H9 (cell line): ENCODE data around the gene MME. TPM values are rescaled to one million over a fixed set of nuclear protein-coding genes. Genes with fewer than 3 reads are reported as not detected.

Experiments
- DNase-seq: peaks from one replicate; pipeline ENCODE4 v3.0.0-alpha.2; 2017
- H2AFZ ChIP-seq: one replicate; pipeline ENCODE4 v1.6.1; 2013; ENCODE audit warnings: mild to moderate bottlenecking, low read length, control low read depth, moderate library complexity
- H2AK5ac ChIP-seq: 2 replicates; pipeline ENCODE4 v1.6.1; 2013; ENCODE audit warnings: low read length, control low read depth, mixed read lengths; ENCODE audit not compliant: insufficient read length
- H2BK120ac ChIP-seq: one replicate; pipeline ENCODE4 v1.6.1; 2013; ENCODE audit warnings: low read depth, mild to moderate bottlenecking, low read length, control low read depth, inconsistent platforms; ENCODE audit not compliant: poor library complexity, severe bottlenecking
- H2BK12ac ChIP-seq: 2 replicates; pipeline ENCODE4 v1.6.1; 2013; ENCODE audit warnings: low read length, control low read depth, mixed read lengths, low read depth; ENCODE audit not compliant: insufficient read length
- H2BK15ac ChIP-seq: 2 replicates; pipeline ENCODE4 v1.6.1; 2013; ENCODE audit warnings: low read depth, low read length, control low read depth
- H2BK20ac ChIP-seq: one replicate; pipeline ENCODE4 v1.6.1; 2013; ENCODE audit warnings: low read depth, mild to moderate bottlenecking, low read length, control low read depth, inconsistent platforms; ENCODE audit not compliant: poor library complexity, severe bottlenecking
- H2BK5ac ChIP-seq: 2 replicates; pipeline ENCODE4 v1.6.1; 2013; ENCODE audit warnings: low read length, control low read depth, mixed read lengths; ENCODE audit not compliant: insufficient read length
- H3K14ac ChIP-seq: 2 replicates; pipeline ENCODE4 v1.6.1; 2013; ENCODE audit warnings: low read length, control low read depth; ENCODE audit not compliant: insufficient read depth
- H3K18ac ChIP-seq: 2 replicates; pipeline ENCODE4 v1.6.1; 2013; ENCODE audit warnings: low read depth, mild to moderate bottlenecking, mixed read lengths, low read length, control low read depth; ENCODE audit not compliant: insufficient read length
- H3K23ac ChIP-seq: 2 replicates; pipeline ENCODE4 v1.6.1; 2013; ENCODE audit warnings: low read length, control low read depth, mixed read lengths, low read depth; ENCODE audit not compliant: insufficient read length
- H3K23me2 ChIP-seq: 2 replicates; pipeline ENCODE4 v1.6.1; 2013; ENCODE audit warnings: low read depth, mild to moderate bottlenecking, mixed read lengths, low read length, control low read depth; ENCODE audit not compliant: insufficient read length, poor library complexity, severe bottlenecking
- H3K27ac ChIP-seq: 2 replicates; pipeline ENCODE4 v1.5.1; 2013; ENCODE audit warnings: low read length, control low read depth, mixed read lengths, low read depth; ENCODE audit not compliant: insufficient read length
- H3K27me3 ChIP-seq: 2 replicates; pipeline ENCODE4 v1.6.1; 2013; ENCODE audit warnings: low read length, control low read depth, inconsistent platforms; ENCODE audit not compliant: insufficient read depth
- H3K4ac ChIP-seq: 2 replicates; pipeline ENCODE4 v1.6.1; 2013; ENCODE audit warnings: low read depth, mild to moderate bottlenecking, control low read depth, inconsistent platforms, low read length, moderate library complexity
- H3K4me1 ChIP-seq: 2 replicates; pipeline ENCODE4 v1.6.1; 2013; ENCODE audit warnings: low read length, control low read depth, inconsistent platforms; ENCODE audit not compliant: insufficient read depth
- H3K4me2 ChIP-seq: 2 replicates; pipeline ENCODE4 v1.6.1; 2013; ENCODE audit warnings: low read length, control low read depth, mixed read lengths; ENCODE audit not compliant: insufficient read length, insufficient read depth
- H3K56ac ChIP-seq: 2 replicates; pipeline ENCODE4 v1.6.1; 2013; ENCODE audit warnings: low read depth, mild to moderate bottlenecking, mixed read lengths, low read length, control low read depth; ENCODE audit not compliant: insufficient read length
- H3K79me1 ChIP-seq: 2 replicates; pipeline ENCODE4 v1.6.1; 2013; ENCODE audit warnings: low read depth, mild to moderate bottlenecking, moderate library complexity, low read length, control low read depth, inconsistent platforms; ENCODE audit not compliant: insufficient read depth, poor library complexity, severe bottlenecking
- H3K79me2 ChIP-seq: 2 replicates; pipeline ENCODE4 v1.6.1; 2013; ENCODE audit warnings: low read length, control low read depth, inconsistent platforms; ENCODE audit not compliant: insufficient read depth
- H3K9ac ChIP-seq: 2 replicates; pipeline ENCODE4 v1.6.1; 2013; ENCODE audit warnings: low read length, control low read depth, mixed read lengths; ENCODE audit not compliant: insufficient read length; ENCODE audit errors: extremely low read depth
- H3K9me3 ChIP-seq: one replicate; pipeline ENCODE4 v1.6.1; 2013; ENCODE audit warnings: low read depth, low read length, inconsistent platforms; ENCODE audit not compliant: control insufficient read depth
- H3T11ph ChIP-seq: one replicate; pipeline ENCODE4 v1.6.1; 2013; ENCODE audit warnings: mild to moderate bottlenecking, low read length, control low read depth, inconsistent platforms
- H4K20me1 ChIP-seq: one replicate; pipeline ENCODE4 v1.6.1; 2013; ENCODE audit not compliant: control insufficient read depth, insufficient read length, insufficient read depth
- H4K5ac ChIP-seq: 2 replicates; pipeline ENCODE4 v1.6.1; 2013; ENCODE audit warnings: low read depth, mild to moderate bottlenecking, mixed read lengths, low read length, control low read depth; ENCODE audit not compliant: insufficient read length
- H4K8ac ChIP-seq: replicated peaks from 2 replicates; pipeline ENCODE4 v1.6.1; 2013; ENCODE audit warnings: low read length, control low read depth, mixed read lengths, low read depth; ENCODE audit not compliant: insufficient read length
- H4K91ac ChIP-seq: 2 replicates; pipeline ENCODE4 v1.6.1; 2013; ENCODE audit warnings: low read depth, mild to moderate bottlenecking, moderate library complexity, mixed read lengths, low read length, control low read depth; ENCODE audit not compliant: insufficient read length
- H3K27ac Mint-ChIP-seq, 3 experiments: 2 replicates in 2 of 3; 3 replicates in 1 of 3; pipeline ENCODE4 v1.8.0; 2020 to 2021; ENCODE audit warnings: mixed read lengths in 3 of 3, mild to moderate bottlenecking in 1 of 3, moderate library complexity in 1 of 3
- H3K27me3 Mint-ChIP-seq: 2 replicates; pipeline ENCODE4 v1.8.0; 2021; ENCODE audit warnings: low read depth, mild to moderate bottlenecking, moderate library complexity, mixed read lengths
- H3K36me3 Mint-ChIP-seq, 3 experiments: 2 replicates in 2 of 3; 3 replicates in 1 of 3; pipeline ENCODE4 v1.8.0; 2020 to 2021; ENCODE audit warnings: low read depth in 3 of 3, mixed read lengths in 3 of 3; ENCODE audit not compliant: insufficient read depth in 1 of 3
- H3K4me1 Mint-ChIP-seq, 2 experiments: 2 replicates each; pipeline ENCODE4 v1.8.0; 2020; ENCODE audit warnings: mixed read lengths in 2 of 2
- H3K4me3 Mint-ChIP-seq, 2 experiments: 2 replicates in 1 of 2; 3 replicates in 1 of 2; pipeline ENCODE4 v1.8.0; 2020 to 2021; ENCODE audit warnings: mild to moderate bottlenecking in 2 of 2, mixed read lengths in 2 of 2, moderate library complexity in 1 of 2
- H3K9me3 Mint-ChIP-seq, 2 experiments: 2 replicates in 1 of 2; 3 replicates in 1 of 2; pipeline ENCODE4 v1.8.0; 2020; ENCODE audit warnings: mild to moderate bottlenecking in 2 of 2, mixed read lengths in 2 of 2, moderate library complexity in 1 of 2
- WGBS: extraction: QIAGEN DNeasy Blood & Tissue Kit; methylation state at CpG from one replicate; pipeline ENCODE4 v1.1.7; 2013; ENCODE audit warnings: missing lambda C conversion rate, low lambda C conversion rate, mixed read lengths; ENCODE audit not compliant: insufficient read length; ENCODE audit errors: extremely low coverage; 5-methylcytosine and 5-hydroxymethylcytosine counted together
- total RNA-seq: library from RNA; stranded (reverse); gene quantifications from 2 replicates; pipeline ENCODE4 v1.2.1, GENCODE V29; 2021
- TF ChIP-seq, protein P1 (sequence below): fragments of 200-600 bp; sonication (generic); conservative IDR thresholded peaks from 3 replicates; pipeline ENCODE4 v1.8.0; 2021; ENCODE audit warnings: antibody characterized with exemption, mild to moderate bottlenecking

MME gene
- total RNA-seq, 1 experiment from 2014 or later = 16.4 TPM

DNA sequence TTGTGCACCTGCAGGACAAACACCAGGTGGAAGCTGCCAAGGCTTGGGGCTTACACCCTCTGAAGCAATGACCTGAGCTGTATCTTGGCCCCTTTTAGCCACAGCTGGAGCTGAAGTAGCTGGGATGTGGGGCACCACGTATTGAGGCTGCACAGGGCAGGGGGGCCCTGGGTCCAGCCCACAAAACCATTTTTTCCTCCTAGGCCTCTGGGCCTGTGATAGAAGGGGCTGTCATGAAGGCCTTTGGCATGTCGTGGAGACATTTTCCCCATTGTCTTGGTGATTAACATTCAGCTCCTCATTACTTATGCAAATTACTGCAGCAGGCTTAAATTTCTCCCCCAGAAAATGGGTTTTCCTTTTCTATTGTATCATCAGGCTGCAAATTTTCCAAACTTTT lies 27.6 kb upstream of the MME start:
- H2BK15ac ChIP-seq = no peak overlapping the region
- H2AFZ ChIP-seq = no peak overlapping the region
- Mint-ChIP-seq H3K36me3 (peaks cover 6 to 34% (median 34%) of the 10 kb centered on the region in 3 experiments), H3K4me3 (no peak overlapping the region), H3K27ac (no peak overlapping the region), H3K9me3 (peaks cover 36% of the 10 kb centered on the region in 2 experiments), H3K4me1 (peaks cover 3 to 6% of the 10 kb centered on the region in 2 experiments; a peak in 1 of 4 replicates), H3K27me3 (no peaks in the 10 kb centered on the region)
- H2BK5ac ChIP-seq = no peak overlapping the region
- no peak overlapping the region for H2AK5ac ChIP-seq
- H3K18ac ChIP-seq = no peak overlapping the region
- H3K23me2 ChIP-seq = no peaks in the 10 kb centered on the region
- H3K79me2 ChIP-seq = no peaks in the 10 kb centered on the region
- no peaks in the 10 kb centered on the region for H4K20me1 ChIP-seq
- H2BK20ac ChIP-seq = no peak overlapping the region
- no peak overlapping the region for H3T11ph ChIP-seq
- H3K14ac ChIP-seq = no peak overlapping the region
- no peak overlapping the region for H4K5ac ChIP-seq
- H3K9ac ChIP-seq = no peak overlapping the region
- whole genome bisulfite sequencing = no CpG with 5 or more reads among the region's 2 CpGs
- peaks cover 14% of the 10 kb centered on the region for H3K9me3 ChIP-seq
- H3K79me1 ChIP-seq = no peaks in the 10 kb centered on the region
- H3K27me3 ChIP-seq = no peaks in the 10 kb centered on the region
- no peak overlapping the region for H3K56ac ChIP-seq
- H2BK12ac ChIP-seq = no peak overlapping the region
- DNase-seq = no peak
- TF ChIP-seq, protein P1, sequence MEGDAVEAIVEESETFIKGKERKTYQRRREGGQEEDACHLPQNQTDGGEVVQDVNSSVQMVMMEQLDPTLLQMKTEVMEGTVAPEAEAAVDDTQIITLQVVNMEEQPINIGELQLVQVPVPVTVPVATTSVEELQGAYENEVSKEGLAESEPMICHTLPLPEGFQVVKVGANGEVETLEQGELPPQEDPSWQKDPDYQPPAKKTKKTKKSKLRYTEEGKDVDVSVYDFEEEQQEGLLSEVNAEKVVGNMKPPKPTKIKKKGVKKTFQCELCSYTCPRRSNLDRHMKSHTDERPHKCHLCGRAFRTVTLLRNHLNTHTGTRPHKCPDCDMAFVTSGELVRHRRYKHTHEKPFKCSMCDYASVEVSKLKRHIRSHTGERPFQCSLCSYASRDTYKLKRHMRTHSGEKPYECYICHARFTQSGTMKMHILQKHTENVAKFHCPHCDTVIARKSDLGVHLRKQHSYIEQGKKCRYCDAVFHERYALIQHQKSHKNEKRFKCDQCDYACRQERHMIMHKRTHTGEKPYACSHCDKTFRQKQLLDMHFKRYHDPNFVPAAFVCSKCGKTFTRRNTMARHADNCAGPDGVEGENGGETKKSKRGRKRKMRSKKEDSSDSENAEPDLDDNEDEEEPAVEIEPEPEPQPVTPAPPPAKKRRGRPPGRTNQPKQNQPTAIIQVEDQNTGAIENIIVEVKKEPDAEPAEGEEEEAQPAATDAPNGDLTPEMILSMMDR = no peak
- H3K4ac ChIP-seq = no peak overlapping the region
- H2BK120ac ChIP-seq = no peak overlapping the region
- no peak overlapping the region for H3K27ac ChIP-seq
- H3K23ac ChIP-seq = no peak overlapping the region
- no peak overlapping the region for H3K4me2 ChIP-seq
- H4K91ac ChIP-seq = no peak overlapping the region
- no peak overlapping the region for H4K8ac ChIP-seq
- H3K4me1 ChIP-seq = no peaks in the 10 kb centered on the region
